DMS153 treated with DMSO at 0.1 percent for 48 hours (cell line): ENCODE results near the gene FYTTD1.
"Not testable (repeated sequence)": the region's sequence is repeated elsewhere in the genome, so short reads cannot be mapped to it uniquely, and the experiment has no call there.

ENCODE experiments used
- DNase-seq: peaks from one replicate; lab custom pipeline; 2025; ENCODE audit not compliant: unreplicated experiment; lab: John Stamatoyannopoulos, UW

FYTTD1 gene, protein sequence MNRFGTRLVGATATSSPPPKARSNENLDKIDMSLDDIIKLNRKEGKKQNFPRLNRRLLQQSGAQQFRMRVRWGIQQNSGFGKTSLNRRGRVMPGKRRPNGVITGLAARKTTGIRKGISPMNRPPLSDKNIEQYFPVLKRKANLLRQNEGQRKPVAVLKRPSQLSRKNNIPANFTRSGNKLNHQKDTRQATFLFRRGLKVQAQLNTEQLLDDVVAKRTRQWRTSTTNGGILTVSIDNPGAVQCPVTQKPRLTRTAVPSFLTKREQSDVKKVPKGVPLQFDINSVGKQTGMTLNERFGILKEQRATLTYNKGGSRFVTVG

DNA sequence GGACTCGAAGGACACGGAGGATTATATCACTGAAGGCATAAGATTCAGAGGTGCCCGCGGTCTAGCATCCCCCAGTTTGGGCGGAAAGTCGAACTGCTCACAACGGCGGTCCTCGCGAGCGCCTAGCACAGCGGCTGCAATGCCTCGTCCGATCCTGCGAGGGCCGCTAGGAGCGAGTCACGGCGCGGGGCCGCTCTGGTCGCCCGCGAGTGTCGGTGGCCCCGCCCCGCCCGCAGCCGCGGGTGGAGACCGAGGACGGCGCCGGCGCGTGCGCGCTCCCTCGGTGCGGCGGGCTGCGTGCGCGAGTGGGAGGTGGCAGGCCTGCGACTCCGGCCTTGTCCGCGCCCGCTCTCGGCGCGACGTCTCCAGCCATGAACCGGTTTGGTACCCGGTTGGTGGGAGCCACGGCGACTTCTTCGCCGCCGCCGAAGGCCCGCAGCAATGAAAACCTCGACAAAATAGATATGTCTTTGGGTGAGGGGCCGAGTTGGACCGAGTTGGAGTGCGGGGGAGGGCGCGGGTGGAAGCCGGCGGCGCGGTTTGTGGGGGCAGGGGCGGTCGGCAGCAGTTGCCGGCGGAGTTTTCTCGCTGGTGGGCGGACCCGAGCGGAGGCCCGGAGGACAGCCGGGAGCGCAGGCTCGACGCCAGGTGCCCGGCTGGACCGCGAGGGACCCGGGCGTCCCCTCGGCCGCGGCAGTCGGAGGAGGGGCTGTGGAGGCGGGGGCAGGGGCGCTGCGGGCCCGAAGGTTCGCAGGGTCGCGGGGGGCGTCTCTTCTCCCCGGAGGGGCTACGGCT is at the start of gene FYTTD1:
FYTTD1 (plus strand) TSS at position 283 of the 795 bp plus-strand sequence; CDS start at position 372, 89 bp downstream.
- peak; percentile 74 for DNase-seq

DNA sequence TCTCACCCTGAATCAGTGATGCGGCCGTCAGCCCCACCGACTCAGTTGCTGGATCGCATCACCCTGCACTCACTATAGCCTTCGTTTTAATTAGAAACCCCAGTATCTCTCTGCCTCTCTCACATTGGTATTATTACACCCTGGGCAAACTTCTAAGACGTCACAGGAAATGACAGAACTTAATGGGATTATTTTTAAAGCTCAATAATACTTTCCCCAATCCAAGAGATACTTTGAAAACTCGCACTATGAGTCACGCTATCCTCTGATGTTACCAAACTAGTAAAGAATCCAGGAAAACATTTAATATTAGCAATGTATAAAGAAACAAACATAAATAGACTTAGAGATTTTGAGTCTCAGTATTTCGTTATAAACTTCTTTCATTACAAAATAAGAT is 49.6 kb upstream of the FYTTD1 start:
- no peak for DNase-seq

DNA sequence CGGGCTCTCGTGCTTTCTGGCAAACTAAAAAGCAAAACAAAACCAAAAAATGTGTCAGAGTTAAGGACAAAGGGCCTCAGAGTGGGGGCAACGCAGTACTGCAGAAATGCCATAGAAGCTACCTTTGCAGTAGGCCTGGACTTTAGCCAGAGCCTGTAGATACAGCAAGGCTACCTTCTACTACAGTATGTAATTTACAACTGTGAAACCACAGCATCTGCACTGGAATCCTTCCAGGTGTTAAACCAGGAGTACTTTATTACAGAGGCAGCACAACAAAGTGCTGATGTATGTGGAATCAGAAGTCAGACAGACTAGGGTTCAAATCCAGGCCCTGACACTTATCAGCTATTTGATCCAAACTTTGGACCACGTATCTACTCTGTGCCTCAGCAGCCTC is 47.8 kb upstream of the FYTTD1 start:
- no peak for DNase-seq

DNA sequence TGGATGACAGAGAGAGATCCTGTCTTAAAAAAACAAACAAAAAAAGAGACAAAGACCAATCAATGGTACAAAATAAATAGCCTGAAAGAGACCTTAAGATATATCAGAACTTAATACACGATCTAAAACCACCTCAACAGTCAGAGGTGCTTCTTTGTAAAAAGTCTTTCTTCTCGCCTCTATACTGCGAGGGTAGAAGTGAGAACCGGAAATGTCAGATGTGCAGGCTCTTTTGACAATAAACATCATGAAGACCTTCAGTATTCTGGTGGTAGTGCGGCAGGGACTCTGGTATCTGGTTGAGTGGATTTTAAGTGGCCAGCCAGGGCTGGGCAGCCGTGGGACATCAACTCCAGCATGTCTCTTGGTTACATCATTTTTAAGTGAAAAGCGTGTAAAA is 43.0 kb upstream of the FYTTD1 start:
- DNase-seq = no peak

DNA sequence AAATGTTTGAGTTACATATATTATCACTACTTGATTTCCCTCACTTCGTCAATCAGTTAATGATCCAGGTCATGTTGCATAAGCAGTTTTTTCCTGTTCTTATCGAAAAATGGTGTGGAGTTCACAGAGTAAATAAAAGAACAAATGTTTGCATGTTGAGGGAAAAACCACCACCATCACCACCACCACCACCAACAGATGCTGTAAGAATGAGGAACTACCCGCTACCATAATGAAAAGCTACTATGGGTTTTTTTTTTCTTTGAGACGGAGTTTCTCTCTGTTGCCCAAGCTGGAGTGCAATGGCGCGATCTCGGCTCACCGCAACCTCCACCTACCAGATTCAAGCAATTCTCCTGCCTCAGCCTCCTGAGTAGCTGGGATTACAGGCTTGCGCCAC is 40.5 kb upstream of the FYTTD1 start:
- DNase-seq = no peak

DNA sequence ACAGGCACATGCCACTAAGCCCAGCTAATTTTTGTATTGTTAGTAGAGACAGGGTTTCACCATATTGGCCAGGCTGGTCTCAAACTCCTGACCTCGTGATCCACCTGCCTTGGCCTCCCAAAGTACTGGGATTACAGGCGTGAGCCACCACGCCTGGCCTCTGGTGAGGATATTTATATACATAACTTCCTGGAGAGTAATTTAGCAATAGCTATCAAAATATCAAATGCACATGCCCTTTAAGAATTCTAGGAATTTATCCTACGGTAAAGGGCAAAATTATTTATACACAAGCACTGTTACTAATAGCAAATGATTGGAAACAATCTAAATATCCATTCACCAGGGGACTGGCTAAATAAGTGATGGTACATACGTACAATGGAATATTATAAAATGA is 38.7 kb upstream of the FYTTD1 start:
- not testable (repeated sequence) for DNase-seq

DNA sequence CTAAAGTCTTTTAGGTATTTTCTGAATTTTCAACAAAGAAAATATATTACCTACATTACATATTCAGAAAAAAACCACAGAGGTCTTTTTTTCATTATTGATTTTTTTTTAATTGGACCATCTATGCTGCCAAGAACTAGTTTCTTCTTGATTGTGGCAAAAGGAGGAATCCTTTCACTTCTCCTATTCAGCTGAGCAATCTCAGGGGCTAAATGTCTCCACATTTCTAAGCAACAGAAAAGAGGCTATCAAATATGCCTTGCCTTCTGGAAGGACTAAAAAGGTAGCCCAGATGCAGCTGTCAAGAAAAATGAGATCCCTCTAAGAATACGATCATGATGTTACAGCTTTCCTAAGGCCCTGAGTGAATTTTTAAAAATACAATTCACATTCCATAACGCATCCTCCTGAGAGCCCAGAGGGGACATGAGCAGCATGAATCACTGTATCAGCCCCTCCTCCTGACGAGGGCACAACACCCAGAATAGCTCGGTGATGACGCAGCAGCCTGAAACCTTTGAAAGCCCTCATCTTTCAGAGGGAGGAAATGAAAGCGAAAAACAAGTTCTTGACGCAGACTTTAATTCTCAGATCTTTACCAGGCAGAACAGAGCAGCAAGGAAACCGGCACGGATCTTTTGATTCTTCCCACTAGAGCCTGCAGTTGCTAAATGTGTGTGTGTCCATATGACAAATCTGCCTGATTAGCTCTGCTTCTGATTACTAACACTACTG is 37.5 kb upstream of the FYTTD1 start:
- no peak for DNase-seq

DNA sequence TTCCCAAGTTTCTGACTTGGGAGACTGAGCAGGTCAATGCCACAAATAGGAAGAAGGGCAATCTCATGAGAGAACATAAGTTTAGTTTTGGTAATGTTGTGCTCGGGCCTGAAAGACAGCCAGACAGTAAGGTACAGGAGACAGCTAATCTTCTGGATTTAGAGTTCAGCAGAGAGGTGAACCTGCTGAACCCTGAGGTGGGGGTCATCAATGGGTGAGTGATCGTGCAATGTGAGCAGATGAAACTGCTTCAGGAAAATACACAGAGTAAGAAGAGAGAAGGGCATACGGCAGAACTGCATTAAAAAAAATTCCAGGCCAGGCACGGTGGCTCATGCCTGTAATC is 36.2 kb upstream of the FYTTD1 start:
- no peak for DNase-seq

DNA sequence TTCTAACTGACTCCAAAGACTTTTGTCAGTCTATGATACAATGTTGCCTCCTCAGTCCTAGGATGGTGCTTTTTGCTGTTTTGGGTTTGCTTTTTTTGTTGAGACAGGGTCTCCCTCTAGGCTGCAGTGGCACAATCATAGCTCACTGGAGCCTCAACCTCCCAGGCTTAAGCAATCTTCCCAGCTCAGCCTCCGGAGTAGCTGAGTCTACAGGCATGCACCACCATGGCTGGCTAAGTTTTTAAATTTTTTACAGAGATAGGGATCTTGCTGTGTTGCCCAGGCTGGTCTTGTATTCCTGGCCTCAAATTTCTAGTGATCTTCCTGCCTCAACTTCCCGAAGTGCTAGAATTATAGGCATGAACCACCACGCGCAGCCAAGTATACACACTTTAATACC is 35.4 kb upstream of the FYTTD1 start:
- DNase-seq = no peak

DNA sequence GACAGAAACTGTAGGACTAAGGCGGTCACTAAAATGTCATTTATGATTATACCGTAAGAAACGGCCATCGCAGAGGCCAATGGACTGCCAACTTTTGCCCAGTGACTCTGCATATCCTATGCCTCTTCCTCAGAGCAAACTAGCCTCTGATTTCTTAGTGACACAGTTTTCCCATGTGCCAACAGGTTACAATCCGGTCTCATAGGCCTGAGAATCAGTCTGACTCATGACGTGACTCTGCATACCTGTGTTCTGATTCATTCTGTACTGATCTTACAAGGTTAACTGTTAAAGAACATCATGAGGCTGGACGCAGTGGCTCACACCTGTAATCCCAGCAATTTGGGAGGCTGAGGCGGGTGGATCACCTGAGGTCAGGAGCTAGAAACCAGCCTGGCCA is 30.8 kb upstream of the FYTTD1 start:
- DNase-seq = no peak

DNA sequence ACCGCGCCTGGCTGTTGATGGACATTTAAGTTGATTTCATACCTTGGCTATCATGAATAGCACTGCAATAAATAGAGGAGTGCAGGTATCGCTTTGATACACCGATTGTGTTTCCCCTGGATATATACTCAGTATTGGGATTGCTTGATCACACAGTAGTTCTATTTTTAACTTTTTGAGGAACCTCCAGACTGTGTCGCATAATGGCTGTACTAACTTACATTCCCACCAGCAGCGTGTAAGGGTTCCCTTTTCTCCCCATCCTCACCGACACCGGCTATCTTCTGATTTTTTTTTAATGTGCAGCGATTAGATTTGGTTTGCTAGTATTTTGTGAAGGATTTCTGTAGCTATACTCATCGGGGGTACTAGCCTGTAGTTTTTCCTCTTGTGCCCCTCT is 29.0 kb upstream of the FYTTD1 start:
- DNase-seq = no peak

DNA sequence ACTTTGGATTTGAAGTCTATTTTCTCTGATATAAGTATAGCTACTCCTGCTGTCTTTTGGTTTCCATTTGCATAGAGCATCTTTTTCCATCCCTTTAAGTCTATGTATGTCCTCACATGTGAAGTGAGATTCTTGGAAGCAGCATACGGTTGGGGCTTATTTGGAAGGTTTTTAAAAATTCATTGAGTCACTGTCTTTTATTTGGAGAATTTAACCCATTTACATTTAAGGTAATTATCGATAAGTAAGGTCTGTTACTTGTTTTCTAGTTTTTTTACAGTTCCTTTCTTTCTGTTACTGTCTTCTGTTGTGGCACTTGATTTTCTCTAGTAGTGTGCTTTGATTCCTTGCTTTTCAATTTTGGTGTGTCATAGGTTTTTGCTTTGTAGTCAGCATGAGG is 26.9 kb upstream of the FYTTD1 start:
- no peak for DNase-seq

DNA sequence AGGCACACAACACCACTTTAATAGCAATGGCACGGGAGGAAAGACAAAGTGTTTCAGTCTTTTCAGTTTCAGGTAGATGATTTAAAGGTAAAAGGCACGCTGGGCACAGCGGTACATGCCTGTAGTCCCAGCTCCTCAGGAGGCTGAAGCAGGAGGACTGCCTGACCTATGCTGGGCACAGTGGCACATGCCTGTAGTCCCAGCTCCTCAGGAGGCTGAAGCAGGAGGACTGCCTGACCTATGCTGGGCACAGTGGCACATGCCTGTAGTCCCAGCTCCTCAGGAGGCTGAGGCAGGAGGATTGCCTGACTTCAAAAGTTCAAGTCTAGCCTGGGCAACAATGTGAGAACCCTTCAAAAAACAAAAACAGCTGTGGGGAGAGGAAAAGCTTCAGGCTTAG is 21.8 kb upstream of the FYTTD1 start:
- not testable (repeated sequence) for DNase-seq

DNA sequence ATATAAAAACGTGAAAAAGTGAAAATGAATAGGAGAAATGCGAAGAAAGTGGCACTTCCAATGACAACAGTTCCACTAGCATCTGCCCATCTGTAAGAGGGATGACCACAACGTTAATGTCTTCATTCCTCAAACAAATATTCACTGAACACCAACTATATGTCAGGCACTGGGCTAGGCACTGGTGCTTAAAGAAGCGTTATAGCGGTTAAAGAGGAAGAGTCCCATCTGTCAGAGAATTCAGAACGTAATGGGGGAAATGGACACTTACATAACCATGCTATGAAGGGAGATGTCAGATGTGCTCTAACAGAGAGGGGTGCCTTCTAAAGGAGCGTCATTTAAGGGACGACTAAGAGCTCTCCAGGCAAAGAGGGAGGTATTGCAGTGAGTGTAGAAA is 21.2 kb upstream of the FYTTD1 start:
- no peak for DNase-seq

DNA sequence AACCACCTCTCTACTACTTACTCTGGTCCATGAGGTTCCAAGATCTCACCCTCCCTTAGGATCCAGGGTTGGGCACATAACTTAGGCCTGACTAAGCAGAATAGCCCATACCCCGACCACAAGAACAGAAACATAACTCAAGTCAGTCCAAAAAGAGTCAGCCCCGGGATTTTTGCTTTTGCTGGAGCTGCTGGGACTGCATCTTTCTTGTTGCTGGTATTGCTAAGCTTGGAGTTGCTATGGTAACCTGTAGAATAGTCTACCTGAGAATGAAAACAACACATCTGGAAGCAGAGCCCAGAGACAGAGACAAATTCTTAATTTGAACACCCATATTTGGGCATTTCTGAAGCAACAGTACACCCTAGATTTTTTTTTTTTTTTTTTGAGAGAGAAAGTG is 19.5 kb upstream of the FYTTD1 start:
- DNase-seq = no peak

DNA sequence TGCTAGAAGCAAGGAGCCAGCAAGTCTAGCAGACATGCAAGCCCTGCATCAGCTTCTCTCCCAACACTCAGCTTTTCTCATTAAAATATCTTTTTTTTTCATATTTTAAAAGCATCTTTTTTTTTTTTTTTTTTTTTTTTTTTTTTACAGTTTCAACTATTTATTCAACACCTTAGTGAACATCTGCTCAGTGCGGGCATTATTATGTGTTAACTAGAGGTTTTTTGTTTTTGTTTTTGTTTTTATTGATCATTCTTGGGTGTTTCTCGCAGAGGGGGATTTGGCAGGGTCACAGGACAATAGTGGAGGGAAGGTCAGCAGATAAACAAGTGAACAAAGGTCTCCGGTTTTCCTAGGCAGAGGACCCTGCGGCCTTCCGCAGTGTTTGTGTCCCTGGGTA is 18.9 kb upstream of the FYTTD1 start:
- not testable (repeated sequence) for DNase-seq

DNA sequence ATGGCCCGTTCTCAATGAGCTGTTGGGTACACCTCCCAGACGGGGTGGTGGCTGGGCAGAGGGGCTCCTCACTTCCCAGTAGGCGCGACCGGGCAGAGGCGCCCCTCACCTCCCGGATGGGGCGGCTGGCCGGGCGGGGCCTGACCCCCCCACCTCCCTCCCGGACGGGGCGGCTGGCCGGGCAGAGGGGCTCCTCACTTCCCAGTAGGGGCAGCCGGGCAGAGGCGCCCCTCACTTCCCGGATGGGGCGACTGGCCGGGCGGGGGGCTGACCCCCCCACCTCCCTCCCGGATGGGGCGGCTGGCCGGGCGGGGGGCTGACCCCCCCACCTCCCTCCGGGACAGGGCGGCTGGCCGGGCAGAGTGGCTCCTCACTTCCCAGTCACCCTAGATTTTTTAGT is 18.2 kb upstream of the FYTTD1 start:
- not testable (repeated sequence) for DNase-seq

DNA sequence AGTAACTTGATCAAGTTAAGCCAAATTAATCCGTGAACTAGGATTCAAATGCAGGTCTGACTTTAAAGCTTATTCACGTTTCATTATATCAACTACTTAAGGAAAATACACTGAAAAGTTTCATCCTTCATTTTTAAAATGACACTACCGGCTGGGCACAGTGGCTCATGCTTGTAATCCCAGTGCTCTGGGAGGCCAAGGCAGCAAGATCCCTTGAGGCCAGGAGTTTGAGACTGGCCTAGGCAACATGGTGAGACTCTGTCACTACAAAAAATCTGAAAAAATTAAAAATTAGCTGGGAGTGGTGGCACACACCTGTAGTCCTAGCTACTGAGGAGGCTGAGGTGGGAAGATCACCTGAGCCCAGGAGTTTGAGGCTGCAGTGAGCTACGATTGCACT is 16.6 kb upstream of the FYTTD1 start:
- DNase-seq = no peak

DNA sequence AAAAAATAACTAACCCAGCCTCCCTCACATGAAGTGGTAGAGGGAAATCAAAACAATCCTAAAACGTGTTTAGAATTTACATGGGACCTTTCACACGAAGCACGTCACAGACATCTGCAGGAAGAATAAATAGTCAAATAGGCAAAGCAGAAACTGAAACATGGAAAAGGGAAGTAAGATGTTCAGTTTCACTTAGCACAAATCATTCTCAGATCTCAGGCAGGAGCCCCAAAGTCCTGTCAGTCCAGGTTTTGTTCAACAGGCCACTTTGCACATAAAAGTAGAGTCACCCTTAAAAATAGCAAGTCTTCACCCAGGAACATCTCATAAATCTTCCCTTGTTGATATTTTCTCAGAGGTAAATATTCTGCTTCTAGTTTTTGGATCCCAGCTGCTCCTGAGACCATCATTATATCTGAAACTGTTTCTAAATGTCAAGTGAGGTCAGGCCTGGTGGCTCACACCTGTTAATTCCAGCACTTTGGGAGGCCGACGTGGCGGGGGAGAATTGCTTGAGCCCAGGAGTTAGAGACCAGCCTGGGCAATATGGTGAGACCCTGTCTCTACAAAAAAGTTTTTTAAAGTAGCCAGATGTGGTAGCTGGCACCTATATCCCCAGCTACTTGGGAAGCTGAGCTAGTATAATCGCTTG is 14.9 kb upstream of the FYTTD1 start:
- DNase-seq = no peak

DNA sequence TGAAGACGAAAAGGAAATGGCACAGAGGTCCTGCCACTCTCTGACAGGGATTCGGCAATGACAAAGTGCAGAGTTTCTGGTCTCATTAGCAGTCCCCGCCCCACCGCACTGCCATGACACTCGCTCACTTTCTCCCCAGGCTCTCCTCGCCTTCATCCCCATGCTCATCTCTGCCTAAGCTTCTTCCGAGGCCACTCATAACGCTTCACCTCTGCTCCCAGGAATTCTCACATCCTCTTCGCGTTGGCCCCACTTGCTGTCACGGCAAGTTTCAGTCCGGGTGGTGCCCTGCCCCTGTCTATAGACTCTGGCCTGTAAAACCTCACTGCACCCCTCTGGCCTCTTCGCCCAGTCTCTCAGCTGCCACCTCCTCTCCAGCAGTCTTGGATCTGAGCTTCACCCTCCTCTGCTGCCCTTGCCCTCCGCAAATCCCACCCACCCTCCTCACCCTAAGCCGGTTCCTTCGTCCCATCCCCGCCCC is 13.6 kb upstream of the FYTTD1 start:
- no peak for DNase-seq
